T follicular helper cell (primary cell): ENCODE data around the gene LRRIQ1.
"Not testable (repeated sequence)": the region's sequence is repeated elsewhere in the genome, so short reads cannot be mapped to it uniquely, and the experiment has no call there.

Source experiments
- DNase-seq: peaks from one replicate; pipeline ENCODE4 v3.0.0-alpha.2; 2020; ENCODE audit warnings: low read depth

LRRIQ1 gene

GRCh38 chr12:85186236-85186635 is 150.1 kb downstream of the LRRIQ1 start:
- no peak for DNase-seq

- DNase-seq, result no peak
Measured at GRCh38 chr12:85188619-85189018, 152.5 kb downstream of the LRRIQ1 start.

GRCh38 chr12:85190728-85191127 is 154.6 kb downstream of the LRRIQ1 start:
- no peak for DNase-seq

- DNase-seq, result not testable (repeated sequence)
Measured at GRCh38 chr12:85203809-85204208, 167.7 kb downstream of the LRRIQ1 start.

GRCh38 chr12:85206543-85206942 is 170.4 kb downstream of the LRRIQ1 start:
- DNase-seq, result no peak

- DNase-seq, result not testable (repeated sequence)
Measured at GRCh38 chr12:85224339-85224738, 188.2 kb downstream of the LRRIQ1 start.

- no peak for DNase-seq
Measured at GRCh38 chr12:85225501-85225900, 189.3 kb downstream of the LRRIQ1 start.

GRCh38 chr12:85237327-85237726 is 201.2 kb downstream of the LRRIQ1 start:
- no peak for DNase-seq

- no peak for DNase-seq
Measured at GRCh38 chr12:85244561-85244960, 208.4 kb downstream of the LRRIQ1 start.

- DNase-seq, result no peak
Measured at GRCh38 chr12:85253853-85254252, 217.7 kb downstream of the LRRIQ1 start.

- DNase-seq, result no peak
Measured at GRCh38 chr12:85257671-85258070, 221.5 kb downstream of the LRRIQ1 start.

- no peak for DNase-seq
Measured at GRCh38 chr12:85260447-85260846, 224.3 kb downstream of the LRRIQ1 start.

GRCh38 chr12:85260896-85261295 is 224.7 kb downstream of the LRRIQ1 start:
- DNase-seq, result no peak

GRCh38 chr12:85266356-85266755 is 230.2 kb downstream of the LRRIQ1 start:
- no peak for DNase-seq

- DNase-seq, result no peak
Measured at GRCh38 chr12:85273381-85274314, 237.5 kb downstream of the LRRIQ1 start.

GRCh38 chr12:85274315-85274651 is 238.1 kb downstream of the LRRIQ1 start:
- DNase-seq, result no peak

- DNase-seq, result no peak
Measured at GRCh38 chr12:85275374-85275773, 239.2 kb downstream of the LRRIQ1 start.

- no peak for DNase-seq
Measured at GRCh38 chr12:85277191-85277590, 241.0 kb downstream of the LRRIQ1 start.

GRCh38 chr12:85277900-85278597 is 241.9 kb downstream of the LRRIQ1 start:
- DNase-seq, result no peak

- DNase-seq, result no peak
Measured at GRCh38 chr12:85278598-85279448, 242.7 kb downstream of the LRRIQ1 start.

GRCh38 chr12:85279449-85280164 is 243.5 kb downstream of the LRRIQ1 start:
- no peak for DNase-seq
